ENCODE results near the gene CEP41.
"Not testable (repeated sequence)": the region's sequence is repeated elsewhere in the genome, so short reads cannot be mapped to it uniquely, and the experiment has no call there.

The CEP41 gene

GRCh38 chr7:130461272-130461671 lies 20.5 kb upstream of the CEP41 start:
- DNase-seq (ENCODE audit: low read depth), result no peak

DNA sequence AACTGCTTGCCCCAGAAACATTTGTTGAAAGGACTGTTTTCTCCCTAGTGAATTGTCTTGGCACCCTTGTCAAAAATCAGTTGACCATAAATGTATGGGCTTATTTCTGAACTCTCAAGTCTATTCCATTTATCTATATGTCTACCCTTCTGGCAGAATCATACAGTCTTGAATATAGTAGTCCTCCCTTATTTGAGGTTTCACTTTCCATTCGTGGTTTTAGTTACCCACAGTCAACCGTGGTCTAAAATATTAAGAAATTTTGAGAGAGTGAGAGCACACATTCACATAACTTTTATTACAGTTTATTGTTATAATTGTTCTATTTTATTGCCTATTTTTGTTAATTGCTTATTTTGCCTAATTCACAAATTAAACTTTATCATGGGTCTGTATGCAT lies 17.4 kb upstream of the CEP41 start:
- no peak for DNase-seq (ENCODE audit: low read depth)

GRCh38 chr7:130454959-130455358 lies 14.1 kb upstream of the CEP41 start:
- no peak for DNase-seq (ENCODE audit: low read depth)

DNA sequence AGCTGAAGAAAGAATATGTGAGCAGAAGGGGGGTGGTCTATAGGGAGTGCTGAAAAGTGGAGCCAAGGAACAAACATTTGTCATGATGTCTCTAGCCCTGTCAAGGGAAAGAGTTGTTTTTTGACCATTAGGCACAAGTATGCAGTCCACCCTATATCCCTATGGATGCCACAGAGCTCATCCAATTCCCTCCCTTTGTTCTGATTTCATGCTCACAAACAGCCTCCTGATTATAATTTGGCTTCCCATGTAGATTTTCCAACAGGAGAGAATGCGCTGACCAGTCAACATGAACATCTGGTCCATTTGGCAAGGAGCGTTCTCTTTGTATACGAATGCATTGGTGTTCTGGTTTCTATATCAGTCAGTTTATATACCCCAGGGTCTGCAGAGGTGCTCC lies 12.1 kb upstream of the CEP41 start:
- no peak for DNase-seq (ENCODE audit: low read depth)

GRCh38 chr7:130451344-130451743 lies 10.5 kb upstream of the CEP41 start:
- not testable (repeated sequence) for DNase-seq (ENCODE audit: low read depth)

DNA sequence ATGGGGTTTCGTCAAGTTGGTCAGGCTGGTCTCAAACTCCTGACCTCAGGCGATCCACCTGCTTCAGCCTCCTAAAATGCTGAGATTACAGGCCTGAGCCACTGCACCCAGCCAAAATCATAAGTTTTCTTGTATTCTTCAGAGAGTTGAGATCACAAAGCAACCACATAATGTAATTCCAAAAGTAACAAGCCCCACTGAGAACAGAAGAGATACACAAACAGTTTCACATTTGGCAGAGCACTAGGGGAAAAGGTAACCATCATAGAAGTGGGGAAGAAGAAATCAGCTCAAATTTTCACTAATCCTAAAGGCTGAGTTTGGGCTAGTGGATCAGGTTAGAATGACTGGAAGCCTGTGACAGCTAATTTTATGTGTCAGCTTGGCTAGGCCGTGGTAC lies 5.4 kb upstream of the CEP41 start:
- DNase-seq (ENCODE audit: low read depth), result no peak

DNA sequence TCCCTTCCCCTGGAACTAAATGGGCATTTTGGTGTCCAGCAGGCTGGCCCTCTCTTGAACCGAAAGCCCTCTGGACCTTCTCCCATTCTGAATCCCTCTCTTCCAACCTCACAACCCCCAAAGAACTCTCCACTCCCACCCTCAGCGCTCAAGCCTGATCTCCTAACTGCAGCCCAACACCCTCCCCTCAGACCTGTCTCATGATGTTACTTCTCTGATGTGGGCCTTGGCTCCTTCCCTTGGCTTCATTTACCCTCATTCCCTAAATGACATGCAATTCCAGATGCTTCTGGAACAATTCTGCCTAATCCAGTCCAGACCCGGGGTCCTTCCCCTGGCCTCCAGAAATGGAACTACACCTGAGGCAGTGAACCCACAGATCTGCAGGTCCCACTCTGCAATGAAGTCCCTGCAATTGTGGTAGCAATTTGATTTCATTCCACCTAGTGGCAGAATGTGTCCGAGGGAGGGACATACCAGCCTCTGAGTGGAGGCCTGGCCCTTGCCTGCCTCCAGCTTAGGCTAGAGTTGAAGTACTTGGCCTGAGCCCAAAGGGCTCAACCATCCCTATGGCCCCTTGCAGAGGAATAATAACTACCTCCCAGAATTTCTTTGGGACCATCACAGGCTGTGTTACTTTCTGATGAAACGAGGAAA lies 4.1 kb upstream of the CEP41 start:
- no peak for DNase-seq (ENCODE audit: low read depth)

- DNase-seq (ENCODE audit: low read depth), result no peak
These were observed 3.4 kb upstream of the CEP41 start for GRCh38 chr7:130444234-130444633.

DNA sequence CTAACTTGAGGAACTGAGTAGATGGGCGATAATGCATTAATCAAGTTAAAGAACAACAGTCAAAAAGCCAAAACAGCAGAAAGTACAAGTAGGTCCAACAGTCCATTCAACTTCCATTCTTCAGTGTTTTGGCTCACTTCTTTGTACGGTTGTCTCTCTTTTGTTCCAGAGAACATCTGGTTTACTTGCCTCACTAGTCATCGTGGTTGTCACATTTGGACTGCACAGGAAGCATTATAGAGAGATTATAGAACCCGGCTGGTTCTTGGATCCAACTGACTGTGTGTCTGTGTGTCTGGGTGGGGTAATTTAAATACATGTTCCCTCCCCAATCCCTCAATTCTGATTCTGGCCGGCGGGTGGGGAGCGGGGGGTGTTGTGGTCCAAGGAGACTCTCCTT lies 1.8 kb upstream of the CEP41 start:
- no peak for DNase-seq (ENCODE audit: low read depth)

- no peak for DNase-seq (ENCODE audit: low read depth)
These were observed 623 bp upstream of the CEP41 start for GRCh38 chr7:130441408-130441869.

DNA sequence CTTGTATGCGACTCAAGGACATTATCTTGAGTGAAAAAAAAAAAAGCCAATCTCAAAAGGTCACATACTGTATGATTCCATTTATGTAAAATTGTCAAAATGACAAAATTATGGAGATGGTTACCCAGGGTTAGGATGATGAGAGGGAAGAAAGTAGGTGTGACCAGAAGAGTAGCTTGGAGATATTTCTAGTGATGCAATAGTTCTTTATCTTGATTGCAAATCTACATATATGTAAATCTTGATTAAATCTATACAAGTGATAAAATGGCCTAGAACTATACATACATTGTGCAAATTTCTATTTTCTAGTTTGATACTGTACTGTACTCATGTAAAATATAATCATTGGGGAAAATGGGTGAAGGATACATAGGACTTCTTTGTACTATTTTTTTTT lies 4.6 kb downstream of the CEP41 start:
- no peak for DNase-seq (ENCODE audit: low read depth)

DNA sequence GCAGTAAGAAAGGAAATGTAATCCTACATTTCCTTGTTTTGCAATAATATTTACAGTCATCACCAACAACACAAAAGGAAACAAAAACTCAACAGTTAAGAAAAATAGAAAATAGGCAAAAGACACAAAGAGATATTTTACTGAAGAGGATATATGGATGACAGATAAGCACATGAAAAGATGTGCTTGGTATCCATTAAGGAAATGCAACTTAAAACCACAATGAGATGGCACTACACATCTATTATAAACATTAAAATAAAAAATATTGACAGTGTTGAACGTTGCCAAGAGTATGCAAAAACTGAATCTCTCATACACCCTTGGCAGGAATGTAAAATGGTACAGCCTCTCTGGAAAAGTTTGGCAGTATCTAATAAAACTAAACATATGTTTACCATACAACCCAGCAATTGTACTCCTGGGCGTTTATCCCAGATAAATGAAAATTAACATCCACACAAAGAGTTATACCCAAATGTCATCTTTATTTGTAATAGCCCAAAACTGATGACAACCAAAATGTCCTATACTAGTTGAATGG lies 5.4 kb downstream of the CEP41 start:
- no peak for DNase-seq (ENCODE audit: low read depth)

DNA sequence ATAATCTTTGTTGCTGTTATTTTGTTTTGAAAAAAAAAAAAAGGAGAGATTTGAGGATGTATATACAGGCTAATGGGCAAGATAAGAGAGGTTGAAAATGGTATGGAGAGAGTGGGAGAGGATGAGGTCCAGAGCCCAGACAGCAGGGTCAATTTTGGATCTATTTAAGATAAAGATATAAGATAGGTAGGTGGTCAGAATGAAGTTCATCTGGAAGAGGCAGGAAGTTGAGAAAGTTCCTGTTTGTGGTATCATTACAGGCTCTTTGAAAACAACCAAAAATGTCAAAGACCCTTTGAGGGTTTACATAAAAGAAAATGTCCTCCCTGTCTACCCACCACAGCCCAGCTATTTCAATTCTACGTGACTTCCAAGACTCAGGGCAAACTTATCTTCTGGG lies 7.5 kb downstream of the CEP41 start:
- DNase-seq (ENCODE audit: low read depth), result no peak

DNA sequence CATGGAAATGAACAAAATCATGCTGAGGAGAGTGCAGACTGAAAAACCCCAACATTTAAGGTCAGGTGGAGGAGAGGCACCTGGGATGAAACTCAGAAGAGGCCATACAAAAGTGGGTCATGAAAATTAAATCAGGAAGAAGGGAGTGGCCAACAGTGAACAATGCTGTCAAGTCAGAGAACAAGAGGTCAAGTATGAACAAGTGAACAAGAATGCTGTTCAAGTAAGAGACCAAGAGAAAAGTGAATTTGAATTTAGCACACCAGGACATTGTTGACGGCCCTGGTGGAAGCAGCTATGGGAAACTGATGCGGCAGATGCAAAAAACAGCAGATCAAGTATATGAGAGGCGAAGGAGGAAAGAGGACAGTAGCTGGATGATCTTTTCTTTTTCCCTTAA lies 7.9 kb downstream of the CEP41 start:
- no peak for DNase-seq (ENCODE audit: low read depth)

DNA sequence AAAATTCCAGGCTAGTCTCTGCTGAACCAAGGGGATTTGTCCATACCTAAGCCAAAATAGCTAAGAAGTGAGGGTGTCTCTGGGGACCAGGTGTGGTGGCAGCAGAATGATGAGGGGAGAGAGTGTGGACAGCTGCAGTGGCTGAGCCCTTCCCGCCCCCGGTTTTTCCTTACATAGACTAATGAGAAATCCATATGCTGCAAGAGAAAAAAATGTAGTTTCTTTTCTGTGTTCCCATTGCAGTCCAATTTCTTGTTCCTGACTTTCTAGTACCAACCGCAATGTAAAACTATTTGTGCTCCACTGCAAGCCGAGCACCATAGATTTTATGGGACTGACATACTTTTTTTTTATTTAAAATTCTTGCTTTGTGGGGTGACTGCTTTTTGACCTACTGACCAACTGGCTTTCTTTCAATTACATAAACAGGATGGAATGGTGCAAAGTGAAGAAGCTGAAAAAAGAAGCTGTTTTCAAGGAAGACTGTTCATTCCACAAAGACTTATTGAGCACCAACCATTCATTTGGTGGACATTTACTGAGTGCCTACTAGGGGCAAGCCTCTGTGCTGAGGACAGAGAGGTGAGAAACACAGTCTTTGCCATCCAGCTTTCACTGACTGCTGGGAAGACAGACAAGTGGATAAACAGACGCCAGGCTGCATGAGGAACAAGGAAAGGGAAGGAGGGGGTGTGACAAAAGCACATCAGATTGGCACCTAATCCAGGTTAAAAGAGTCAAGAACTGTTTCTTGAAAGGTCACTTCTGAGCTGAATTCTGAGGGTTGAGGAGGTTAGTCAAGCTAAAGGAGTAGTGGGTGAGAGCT lies 9.8 kb downstream of the CEP41 start:
- DNase-seq (ENCODE audit: low read depth), result no peak

GRCh38 chr7:130430115-130430514 lies 10.7 kb downstream of the CEP41 start:
- no peak for DNase-seq (ENCODE audit: low read depth)

DNA sequence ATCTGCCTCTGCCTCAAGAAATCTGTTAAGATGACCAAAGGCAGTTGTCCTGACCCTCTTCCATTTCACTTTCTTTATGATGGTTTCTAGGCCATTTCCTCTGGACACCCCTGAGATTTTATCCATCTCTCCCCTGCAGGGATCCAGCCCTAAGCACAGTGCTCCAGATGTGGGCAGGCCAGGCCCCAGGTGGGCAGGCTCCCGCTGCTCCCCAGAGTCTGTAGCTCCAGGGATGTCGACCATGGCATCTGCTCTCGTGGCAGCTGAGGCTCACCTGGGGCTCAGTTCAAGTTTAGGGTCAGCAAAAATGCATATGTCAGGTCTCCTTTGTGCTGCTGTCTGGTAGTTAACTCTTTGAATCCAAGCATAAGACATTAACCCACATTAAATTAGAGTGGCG lies 11.8 kb downstream of the CEP41 start:
- no peak for DNase-seq (ENCODE audit: low read depth)

DNA sequence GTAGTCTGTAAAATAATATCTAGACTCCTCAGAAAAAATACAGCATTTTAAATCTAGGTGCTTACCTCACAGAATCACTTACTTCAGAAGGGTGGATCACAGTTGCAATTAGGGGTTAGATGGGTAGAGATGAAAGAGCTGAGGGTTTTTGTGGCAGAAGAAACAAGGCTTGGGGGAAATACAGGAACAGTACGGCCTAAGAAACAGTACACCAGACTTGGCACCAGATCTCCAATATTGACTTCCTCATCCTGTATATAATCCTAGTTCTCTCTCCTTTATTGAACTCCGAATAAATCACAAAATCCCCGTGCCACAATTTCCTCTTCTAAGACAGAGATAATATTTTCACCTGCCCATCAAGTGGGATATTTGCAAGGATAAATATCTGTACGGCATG lies 14.3 kb downstream of the CEP41 start:
- no peak for DNase-seq (ENCODE audit: low read depth)

GRCh38 chr7:130425796-130426195 lies 15.0 kb downstream of the CEP41 start:
- DNase-seq (ENCODE audit: low read depth), result no peak

GRCh38 chr7:130423501-130424037 lies 17.2 kb downstream of the CEP41 start:
- no peak for DNase-seq (ENCODE audit: low read depth)

DNA sequence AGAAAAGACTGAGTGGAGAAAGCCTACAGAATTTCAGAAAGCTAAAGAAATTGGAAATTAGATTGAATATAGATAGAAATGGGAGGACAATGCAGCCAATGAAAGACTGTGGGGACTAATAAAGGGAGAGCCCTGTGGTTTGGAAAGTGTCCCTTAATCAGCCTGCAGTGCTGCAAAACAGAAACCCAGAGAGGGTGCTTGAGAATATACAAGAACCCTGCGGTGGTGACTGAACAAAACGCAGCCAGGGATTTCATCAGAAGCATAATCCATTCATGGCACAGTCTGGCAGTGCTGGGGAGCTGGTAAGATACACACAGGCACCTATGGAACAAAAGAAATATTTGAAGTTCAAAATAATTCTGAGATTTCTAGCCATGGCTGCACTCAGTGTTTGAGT lies 19.1 kb downstream of the CEP41 start:
- no peak for DNase-seq (ENCODE audit: low read depth)

DNA sequence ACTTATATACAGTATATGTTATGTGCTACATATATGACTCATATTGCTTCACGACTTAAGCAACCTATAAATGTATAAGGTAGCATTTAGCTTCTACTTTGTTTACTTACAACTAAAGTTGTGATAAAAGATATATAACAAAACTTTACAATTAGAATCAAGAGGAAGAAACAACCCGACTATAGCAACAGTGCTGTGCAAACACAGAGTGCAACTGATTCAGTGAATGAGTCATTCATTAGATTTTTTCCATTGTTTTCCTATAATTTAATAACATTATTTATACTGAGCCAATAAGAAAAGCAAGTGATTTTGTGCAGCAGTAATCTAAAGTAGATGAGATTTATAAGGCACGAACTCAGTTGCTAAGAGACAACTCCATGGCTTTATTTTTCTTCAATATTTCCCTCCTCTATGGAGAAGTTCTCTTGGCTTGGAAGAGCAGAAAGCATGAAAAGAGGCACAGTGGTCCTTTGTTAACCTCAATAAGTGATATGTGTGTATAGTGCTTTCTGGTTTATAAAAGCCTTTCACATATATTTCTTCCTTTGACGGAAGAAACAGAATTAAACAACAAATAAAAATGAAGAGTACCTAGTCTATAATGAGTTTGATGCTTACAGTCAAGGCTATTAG lies 19.8 kb downstream of the CEP41 start:
- DNase-seq (ENCODE audit: low read depth), result no peak

DNA sequence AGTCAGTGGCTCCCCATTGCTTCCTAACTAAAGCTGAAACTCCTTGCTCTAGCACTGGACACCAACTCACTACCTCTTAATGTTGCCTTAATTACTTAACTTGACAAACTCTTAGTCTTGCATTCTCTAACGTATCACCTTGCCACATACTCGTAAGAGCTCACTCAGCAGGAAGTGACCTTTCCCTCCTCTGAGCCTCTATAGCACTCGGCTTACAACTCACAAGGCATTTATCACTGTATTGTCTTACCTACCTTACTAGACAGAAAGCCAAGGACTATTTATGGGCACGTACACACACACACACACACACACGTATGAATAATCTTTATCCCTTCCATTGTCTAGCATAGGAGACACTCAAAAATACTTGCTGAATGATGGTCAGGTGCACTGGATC lies 21.2 kb downstream of the CEP41 start:
- no peak for DNase-seq (ENCODE audit: low read depth)

All from stimulated activated CD8-positive, alpha-beta memory T cell treated with anti-CD3 and anti-CD28 coated beads, Interleukin-15, amount 100 ng/mL, for 24 hours (primary cell).